HCT116 (cell line): ENCODE measurements around the gene HBB. TPM values are rescaled to one million over a fixed set of nuclear protein-coding genes. Genes with fewer than 3 reads are reported as not detected.

ENCODE experiments used
- ATAC-seq: fragments of 200-7000 bp; cut with Tn5 transposase; 2 replicates; pipeline ENCODE4 v1.9.1; 2020; ENCODE audit warnings: mild to moderate bottlenecking, moderate library complexity
- BruUV-seq: library from RNA; stranded (reverse); fragments of 400-500 nt; replicated peaks from 2 replicates; lab custom pipeline; 2021; lab: Mats Ljungman, UMichigan
- CTCF ChIA-PET: fragments of 300-600 bp; sonication (Branson Sonifier 250); formaldehyde crosslinking; loops from one replicate; lab custom pipeline; 2021; ENCODE audit warnings: antibody characterized with exemption; lab: Charles Lee
- POLR2A ChIA-PET: fragments of 300-600, 350-600 bp; sonication (Branson Sonifier 250); formaldehyde crosslinking; loops from one replicate; lab custom pipeline; 2021; ENCODE audit warnings: antibody characterized with exemption; lab: Charles Lee
- RAD21 ChIA-PET, 2 experiments: fragments of 300-600 bp; sonication (Branson Sonifier 250); formaldehyde crosslinking; loops; one replicate each; lab custom pipeline; 2023; ENCODE audit warnings: low total read pairs in 2 of 2; ENCODE audit not compliant: uncharacterized antibody in 2 of 2, unreplicated experiment in 2 of 2, low non-redundant PET in 1 of 2; lab: Charles Lee
- DNase-seq: peaks from one replicate; pipeline ENCODE4 v3.0.0-alpha.2; 2010; ENCODE audit warnings: low read depth, low spot score
- H2AFZ ChIP-seq: fragments of 200-600 bp; shearing (Covaris generic), sonication (generic); 2 replicates; pipeline ENCODE4 v1.6.1; 2017; ENCODE audit warnings: low read depth, mixed run types, mixed read lengths, antibody characterized with exemption, low read length; ENCODE audit not compliant: poor library complexity, severe bottlenecking
- H3K27ac ChIP-seq: 2 replicates; pipeline ENCODE4 v1.5.1; 2012; ENCODE audit warnings: low read depth, low read length
- H3K27me3 ChIP-seq: fragments of 200-600 bp; sonication (generic); 2 replicates; pipeline ENCODE4 v1.6.1; 2016; ENCODE audit warnings: mixed run types, low read length, mixed read lengths; ENCODE audit not compliant: insufficient read depth
- H3K36me3 ChIP-seq, 2 experiments: fragments of 200-500 bp in 1 of 2; fragments of 200-600 bp in 1 of 2; sonication (Bioruptor generic) in 1 of 2; sonication (generic) in 1 of 2; 2 replicates each; pipeline versions ENCODE4 v1.5.1 to v1.6.1; 2014 to 2016; ENCODE audit warnings: low read length in 2 of 2, inconsistent platforms in 1 of 2, mixed read lengths in 1 of 2, mixed run types in 1 of 2; ENCODE audit not compliant: insufficient read depth in 2 of 2, control insufficient read depth in 1 of 2
- H3K4me1 ChIP-seq, 2 experiments: fragments of 200-600 bp in 1 of 2; sonication (generic) in 1 of 2; 2 replicates each; pipeline versions ENCODE4 v1.5.1 to v1.6.1; 2012 to 2017; ENCODE audit warnings: low read length in 2 of 2, inconsistent platforms in 1 of 2, mild to moderate bottlenecking in 1 of 2, mixed read lengths in 1 of 2, mixed run types in 1 of 2, moderate library complexity in 1 of 2; ENCODE audit not compliant: insufficient read depth in 2 of 2, control insufficient read depth in 1 of 2
- H3K4me2 ChIP-seq: fragments of 200-600 bp; sonication (generic); 2 replicates; pipeline ENCODE4 v1.6.1; 2017; ENCODE audit warnings: mixed run types, low read length, mixed read lengths
- H3K4me3 ChIP-seq, 2 experiments: fragments of 200-600 bp in 1 of 2; sonication (generic) in 1 of 2; replicated peaks in 1 of 2; 2 replicates each; pipeline ENCODE4 v1.5.1; 2011 to 2016; ENCODE audit warnings: low read length in 2 of 2, control low read depth in 1 of 2, low read depth in 1 of 2, mild to moderate bottlenecking in 1 of 2, mixed read lengths in 1 of 2, mixed run types in 1 of 2
- H3K79me2 ChIP-seq: fragments of 200-600 bp; sonication (generic); 2 replicates; pipeline ENCODE4 v1.6.1; 2017; ENCODE audit warnings: mild to moderate bottlenecking, mixed run types, low read length, moderate library complexity, mixed read lengths; ENCODE audit not compliant: insufficient read depth
- H3K9ac ChIP-seq: fragments of 200-600 bp; sonication (generic); 2 replicates; pipeline ENCODE4 v1.6.1; 2016; ENCODE audit warnings: low read length, mixed read lengths
- H3K9me2 ChIP-seq: fragments of 200-600 bp; sonication (generic), shearing (Covaris generic); 2 replicates; pipeline ENCODE4 v1.6.1; 2017; ENCODE audit warnings: mixed run types, mild to moderate bottlenecking, moderate library complexity; ENCODE audit not compliant: insufficient read depth
- H3K9me3 ChIP-seq, 2 experiments: fragments of 200-500 bp in 1 of 2; fragments of 200-600 bp in 1 of 2; sonication (Bioruptor generic) in 1 of 2; sonication (generic) in 1 of 2; 2 replicates each; pipeline ENCODE4 v1.6.1; 2014 to 2017; ENCODE audit warnings: low read length in 2 of 2, mixed read lengths in 2 of 2, inconsistent platforms in 1 of 2, low read depth in 1 of 2, mild to moderate bottlenecking in 1 of 2, mixed run types in 1 of 2, moderate library complexity in 1 of 2; ENCODE audit not compliant: control insufficient read depth in 1 of 2, insufficient read depth in 1 of 2
- H4K20me1 ChIP-seq: fragments of 200-600 bp; sonication (generic), shearing (Covaris generic); 2 replicates; pipeline ENCODE4 v1.6.1; 2017; ENCODE audit warnings: mixed run types, mild to moderate bottlenecking, moderate library complexity; ENCODE audit not compliant: insufficient read depth
- CEBPB ChIP-seq: IDR thresholded peaks from 2 replicates; pipeline ENCODE4 v1.6.1; 2012; ENCODE audit warnings: low read depth
- EGR1 ChIP-seq: IDR thresholded peaks from 2 replicates; pipeline ENCODE4 v1.6.1; 2012; ENCODE audit warnings: low read depth
- ELF1 ChIP-seq: IDR thresholded peaks from 2 replicates; pipeline ENCODE4 v1.6.1; 2012; ENCODE audit warnings: low read depth, borderline replicate concordance
- EZH2 ChIP-seq: fragments of 200-600 bp; sonication (generic); IDR thresholded peaks from 2 replicates; pipeline ENCODE4 v1.6.1; 2017; ENCODE audit warnings: antibody characterized with exemption, mixed run types
- FOSL1 ChIP-seq: IDR thresholded peaks from 2 replicates; pipeline ENCODE4 v1.6.1; 2012; ENCODE audit warnings: low read depth
- JUND ChIP-seq: IDR thresholded peaks from 2 replicates; pipeline ENCODE4 v1.6.1; 2012
- POLR2A ChIP-seq: IDR thresholded peaks from 2 replicates; pipeline ENCODE4 v1.7.0; 2011; ENCODE audit warnings: borderline replicate concordance; ENCODE audit not compliant: insufficient read depth, insufficient read length; ENCODE audit errors: extremely low read depth
- POLR2AphosphoS5 ChIP-seq: IDR thresholded peaks from 2 replicates; pipeline ENCODE4 v1.6.1; 2011; ENCODE audit warnings: mild to moderate bottlenecking, low read depth, low read length, moderate library complexity
- SIN3A ChIP-seq: IDR thresholded peaks from 2 replicates; pipeline ENCODE4 v1.6.1; 2012; ENCODE audit warnings: low read depth
- SP1 ChIP-seq: IDR thresholded peaks from 2 replicates; pipeline ENCODE4 v1.6.1; 2012; ENCODE audit warnings: low read depth
- SRF ChIP-seq: IDR thresholded peaks from 2 replicates; pipeline ENCODE4 v1.6.1; 2012; ENCODE audit warnings: low read depth
- TCF7L2 ChIP-seq: IDR thresholded peaks from 2 replicates; pipeline ENCODE4 v1.7.0; 2011; ENCODE audit warnings: borderline replicate concordance, inconsistent platforms; ENCODE audit not compliant: insufficient read depth, insufficient read length; ENCODE audit errors: extremely low read depth
- ZFX ChIP-seq: fragments of 450-650 bp; IDR thresholded peaks from 2 replicates; pipeline ENCODE4 v1.6.1; 2017
- ZNF274 ChIP-seq: fragments of 200-500 bp; sonication (Bioruptor generic); IDR thresholded peaks from 2 replicates; pipeline ENCODE4 v1.6.1; 2014; ENCODE audit warnings: mild to moderate bottlenecking, low read depth, low read length, inconsistent platforms
- intact Hi-C: fragments of 100-400 bp; cut with micrococcal nuclease; formaldehyde crosslinking; loops from 2 replicates; pipeline ENCODE4 v1.10.0; 2022
- total RNA-seq: library from RNA; stranded (reverse); gene quantifications from one replicate; pipeline ENCODE4 v1.2.1, GENCODE V29; 2021; ENCODE audit not compliant: unreplicated experiment
- TF ChIP-seq, protein P1 (sequence below): IDR thresholded peaks from 2 replicates; pipeline ENCODE4 v1.6.1; 2012; ENCODE audit warnings: low read depth
- TF ChIP-seq, protein P2 (sequence below), 3 experiments: fragments of 200-600 bp in 1 of 3; sonication (generic) in 1 of 3; IDR thresholded peaks in 2 of 3; conservative IDR thresholded peaks in 1 of 3; 2 replicates each; pipeline ENCODE4 v1.5.1; 2012 to 2017; ENCODE audit warnings: low read depth in 2 of 3, low read length in 2 of 3, antibody characterized with exemption in 1 of 3, borderline replicate concordance in 1 of 3, control low read depth in 1 of 3, mild to moderate bottlenecking in 1 of 3, mixed read lengths in 1 of 3, mixed run types in 1 of 3, moderate library complexity in 1 of 3; ENCODE audit not compliant: insufficient read depth in 1 of 3
- TF ChIP-seq, protein P3 (sequence below): IDR thresholded peaks from 2 replicates; pipeline ENCODE4 v1.6.1; 2012
- TF ChIP-seq, protein P4 (sequence below): IDR thresholded peaks from 2 replicates; pipeline ENCODE4 v1.6.1; 2012

HBB gene
- total RNA-seq, 1 experiment from 2014 or later: not detected

DNA sequence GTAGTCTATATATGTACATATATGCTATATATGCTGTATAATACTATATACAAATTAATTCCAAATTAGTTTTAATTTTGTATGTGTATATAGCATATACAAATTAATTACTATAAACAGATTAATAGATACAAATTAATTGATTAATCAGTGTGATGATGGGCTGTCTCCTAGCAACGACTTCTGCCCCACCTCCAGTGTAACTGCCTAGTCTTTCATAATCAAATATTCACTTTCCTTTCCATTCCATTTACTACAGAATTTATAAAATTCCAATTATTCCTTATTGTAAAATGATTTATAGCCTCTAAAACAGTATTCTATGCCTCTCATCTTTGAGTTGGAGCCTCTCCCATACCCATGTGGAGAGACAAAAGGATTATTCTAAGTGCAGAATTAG, 6.4 kb upstream of the HBB start:
- DNase-seq: no peak

More for the DNA sequence above, 6.4 kb upstream of the HBB start:
- ChIA-PET CTCF (no interaction called here), POLR2A (no interaction called here), RAD21 (no interaction called here)
- no peaks in the 10 kb centered on the region for H3K9me3 ChIP-seq
- no peak overlapping the region for H3K27ac ChIP-seq
- no peak for ATAC-seq
- H3K9ac ChIP-seq: no peak overlapping the region
- peaks cover 24% of the 10 kb centered on the region for H3K27me3 ChIP-seq
- no TSS peak for BruUV-seq
- no peaks in the 10 kb centered on the region for H3K79me2 ChIP-seq
- H3K4me1 ChIP-seq: no peaks in the 10 kb centered on the region
- H4K20me1 ChIP-seq: no peaks in the 10 kb centered on the region
- no peak overlapping the region for H3K4me2 ChIP-seq
- intact Hi-C loops: no loop called here
- H3K9me2 ChIP-seq: no peaks in the 10 kb centered on the region
- no peak overlapping the region for H3K4me3 ChIP-seq
- H2AFZ ChIP-seq: no peak overlapping the region
- H3K36me3 ChIP-seq: no peaks in the 10 kb centered on the region
- TF ChIP-seq EGR1 (no peak), POLR2AphosphoS5 (no peak), ELF1 (no peak), TCF7L2 (no peak), POLR2A (no peak), ZNF274 (no peak), ZFX (no peak), SIN3A (no peak), EZH2 (no peak), FOSL1 (no peak), SRF (no peak), CEBPB (no peak), JUND (no peak), SP1 (no peak)
- TF ChIP-seq, protein P1, sequence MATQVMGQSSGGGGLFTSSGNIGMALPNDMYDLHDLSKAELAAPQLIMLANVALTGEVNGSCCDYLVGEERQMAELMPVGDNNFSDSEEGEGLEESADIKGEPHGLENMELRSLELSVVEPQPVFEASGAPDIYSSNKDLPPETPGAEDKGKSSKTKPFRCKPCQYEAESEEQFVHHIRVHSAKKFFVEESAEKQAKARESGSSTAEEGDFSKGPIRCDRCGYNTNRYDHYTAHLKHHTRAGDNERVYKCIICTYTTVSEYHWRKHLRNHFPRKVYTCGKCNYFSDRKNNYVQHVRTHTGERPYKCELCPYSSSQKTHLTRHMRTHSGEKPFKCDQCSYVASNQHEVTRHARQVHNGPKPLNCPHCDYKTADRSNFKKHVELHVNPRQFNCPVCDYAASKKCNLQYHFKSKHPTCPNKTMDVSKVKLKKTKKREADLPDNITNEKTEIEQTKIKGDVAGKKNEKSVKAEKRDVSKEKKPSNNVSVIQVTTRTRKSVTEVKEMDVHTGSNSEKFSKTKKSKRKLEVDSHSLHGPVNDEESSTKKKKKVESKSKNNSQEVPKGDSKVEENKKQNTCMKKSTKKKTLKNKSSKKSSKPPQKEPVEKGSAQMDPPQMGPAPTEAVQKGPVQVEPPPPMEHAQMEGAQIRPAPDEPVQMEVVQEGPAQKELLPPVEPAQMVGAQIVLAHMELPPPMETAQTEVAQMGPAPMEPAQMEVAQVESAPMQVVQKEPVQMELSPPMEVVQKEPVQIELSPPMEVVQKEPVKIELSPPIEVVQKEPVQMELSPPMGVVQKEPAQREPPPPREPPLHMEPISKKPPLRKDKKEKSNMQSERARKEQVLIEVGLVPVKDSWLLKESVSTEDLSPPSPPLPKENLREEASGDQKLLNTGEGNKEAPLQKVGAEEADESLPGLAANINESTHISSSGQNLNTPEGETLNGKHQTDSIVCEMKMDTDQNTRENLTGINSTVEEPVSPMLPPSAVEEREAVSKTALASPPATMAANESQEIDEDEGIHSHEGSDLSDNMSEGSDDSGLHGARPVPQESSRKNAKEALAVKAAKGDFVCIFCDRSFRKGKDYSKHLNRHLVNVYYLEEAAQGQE: no peak
- TF ChIP-seq, protein P2, sequence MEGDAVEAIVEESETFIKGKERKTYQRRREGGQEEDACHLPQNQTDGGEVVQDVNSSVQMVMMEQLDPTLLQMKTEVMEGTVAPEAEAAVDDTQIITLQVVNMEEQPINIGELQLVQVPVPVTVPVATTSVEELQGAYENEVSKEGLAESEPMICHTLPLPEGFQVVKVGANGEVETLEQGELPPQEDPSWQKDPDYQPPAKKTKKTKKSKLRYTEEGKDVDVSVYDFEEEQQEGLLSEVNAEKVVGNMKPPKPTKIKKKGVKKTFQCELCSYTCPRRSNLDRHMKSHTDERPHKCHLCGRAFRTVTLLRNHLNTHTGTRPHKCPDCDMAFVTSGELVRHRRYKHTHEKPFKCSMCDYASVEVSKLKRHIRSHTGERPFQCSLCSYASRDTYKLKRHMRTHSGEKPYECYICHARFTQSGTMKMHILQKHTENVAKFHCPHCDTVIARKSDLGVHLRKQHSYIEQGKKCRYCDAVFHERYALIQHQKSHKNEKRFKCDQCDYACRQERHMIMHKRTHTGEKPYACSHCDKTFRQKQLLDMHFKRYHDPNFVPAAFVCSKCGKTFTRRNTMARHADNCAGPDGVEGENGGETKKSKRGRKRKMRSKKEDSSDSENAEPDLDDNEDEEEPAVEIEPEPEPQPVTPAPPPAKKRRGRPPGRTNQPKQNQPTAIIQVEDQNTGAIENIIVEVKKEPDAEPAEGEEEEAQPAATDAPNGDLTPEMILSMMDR (IDR thresholded peaks at IDR 0.05 in 2 of 3, conservative IDR thresholded peaks at IDR 0.05 in 1 of 3; ENCODE audit: borderline replicate concordance in 1 of 3, insufficient read depth in 1 of 3, low read depth in 2 of 3, low read length in 2 of 3): no peak
- TF ChIP-seq, protein P3, sequence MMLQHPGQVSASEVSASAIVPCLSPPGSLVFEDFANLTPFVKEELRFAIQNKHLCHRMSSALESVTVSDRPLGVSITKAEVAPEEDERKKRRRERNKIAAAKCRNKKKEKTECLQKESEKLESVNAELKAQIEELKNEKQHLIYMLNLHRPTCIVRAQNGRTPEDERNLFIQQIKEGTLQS: no peak
- TF ChIP-seq, protein P4, sequence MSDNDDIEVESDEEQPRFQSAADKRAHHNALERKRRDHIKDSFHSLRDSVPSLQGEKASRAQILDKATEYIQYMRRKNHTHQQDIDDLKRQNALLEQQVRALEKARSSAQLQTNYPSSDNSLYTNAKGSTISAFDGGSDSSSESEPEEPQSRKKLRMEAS: no peak
